ENCODE measurements around the gene CXorf66. TPM values are rescaled to one million over a fixed set of nuclear protein-coding genes. Genes with fewer than 3 reads are reported as not detected.
"Not testable (repeated sequence)": the region's sequence is repeated elsewhere in the genome, so short reads cannot be mapped to it uniquely, and the experiment has no call there.

Gene CXorf66, protein sequence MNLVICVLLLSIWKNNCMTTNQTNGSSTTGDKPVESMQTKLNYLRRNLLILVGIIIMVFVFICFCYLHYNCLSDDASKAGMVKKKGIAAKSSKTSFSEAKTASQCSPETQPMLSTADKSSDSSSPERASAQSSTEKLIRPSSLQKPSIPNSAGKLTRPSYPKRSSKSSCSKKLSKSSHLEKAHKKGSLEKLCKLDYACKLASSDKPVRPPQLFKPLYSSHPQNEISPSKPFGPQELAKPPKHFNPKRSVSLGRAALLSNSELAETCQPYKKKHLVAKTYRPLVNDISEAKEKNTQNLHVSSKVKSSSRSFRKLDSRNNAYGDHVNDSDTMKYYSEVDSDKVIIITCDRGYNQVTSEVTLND
- not detected for total RNA-seq

DNA sequence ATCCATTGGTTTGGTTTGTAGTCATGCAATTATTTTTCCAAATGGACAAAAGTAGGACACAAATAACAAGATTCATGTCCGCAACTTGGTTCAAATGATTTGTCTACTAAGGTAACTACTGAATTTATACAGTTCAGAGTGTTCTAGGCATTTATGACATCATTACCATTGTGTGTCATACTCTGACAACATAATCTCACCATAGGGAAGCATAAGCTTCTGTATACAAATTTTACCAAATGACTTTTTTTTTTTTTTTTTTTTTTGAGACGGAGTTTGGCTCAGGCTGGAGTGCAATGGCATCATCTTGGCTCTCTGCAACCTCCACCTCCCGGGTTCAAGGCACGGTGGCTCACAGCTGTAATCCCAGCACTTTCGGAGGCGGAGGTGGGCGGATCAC, at the start of gene CXorf66:
TSS of gene CXorf66 (minus strand) at position 101 of the 400 bp plus-strand sequence. CDS start at position 76, 25 bp downstream.
- DNase-seq = no peak

DNA sequence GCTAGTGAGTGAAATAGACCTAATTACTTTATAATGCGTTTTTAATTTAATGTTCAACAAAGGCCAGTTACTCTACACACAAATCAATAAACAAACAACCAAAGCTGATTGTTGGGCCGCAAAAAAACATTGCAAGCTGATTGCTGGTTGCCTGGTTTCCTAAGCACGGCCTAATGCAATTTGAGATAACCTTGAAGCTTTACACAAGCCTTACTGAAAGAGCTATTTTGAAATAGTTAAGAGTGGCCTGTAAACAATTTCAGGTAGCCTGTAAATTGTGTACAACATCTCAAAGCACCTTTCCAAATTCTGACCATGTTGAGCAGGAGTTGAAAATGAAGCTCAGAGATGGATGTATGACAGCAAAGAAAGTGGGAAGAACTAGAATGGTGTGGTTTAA, 17.5 kb upstream of the CXorf66 start:
- Mint-ChIP-seq H3K4me1 (no peaks in the 10 kb centered on the region), H3K27ac (no peak overlapping the region), H3K4me3 (no peak overlapping the region), H3K36me3 (ENCODE audit: low read depth) (no peaks in the 10 kb centered on the region), H3K9me3 (no peaks in the 10 kb centered on the region), H3K27me3 (no peaks in the 10 kb centered on the region)
- CTCF ChIA-PET = no interaction called here
- POLR2A ChIA-PET = no interaction called here
- no peak for DNase-seq

More for the DNA sequence above, at the start of gene CXorf66:
- Mint-ChIP-seq H3K4me3 (no peak within 1 kb of the TSS), H3K27me3 (peaks cover 8% of the 10 kb centered on the region), H3K4me1 (no peaks in the 10 kb centered on the region), H3K36me3 (ENCODE audit: low read depth) (no peaks in the 10 kb centered on the region), H3K9me3 (no peaks in the 10 kb centered on the region), H3K27ac (no peak within 1 kb of the TSS)
- ChIA-PET CTCF (no interaction called here), POLR2A (no interaction called here)

DNA sequence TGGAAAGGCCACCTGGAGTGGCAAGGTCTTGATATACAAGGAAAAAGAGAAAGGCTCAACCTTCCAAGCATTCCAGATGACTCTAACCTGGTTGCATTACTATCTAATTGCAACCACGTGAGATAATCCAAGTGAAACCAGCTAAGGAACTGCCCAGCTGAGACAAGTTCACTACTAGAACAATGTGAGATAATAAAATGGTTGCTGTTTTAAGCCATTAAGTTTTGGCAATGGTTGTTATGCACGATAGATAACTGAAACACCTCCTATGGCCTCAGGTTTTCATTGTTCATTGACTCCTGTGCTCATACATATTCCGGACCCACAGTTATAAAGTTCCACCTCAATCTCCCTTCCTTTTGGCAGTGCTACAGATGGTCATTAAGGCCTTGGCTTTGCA, 9.2 kb upstream of the CXorf66 start:
- CTCF ChIA-PET = no interaction called here
- H3K27ac Mint-ChIP-seq = no peak overlapping the region
- H3K4me1 Mint-ChIP-seq = no peaks in the 10 kb centered on the region
- H3K36me3 Mint-ChIP-seq (ENCODE audit: low read depth) = no peaks in the 10 kb centered on the region
- no peak for DNase-seq
- H3K4me3 Mint-ChIP-seq = no peak overlapping the region
- peaks cover 5% of the 10 kb centered on the region for H3K27me3 Mint-ChIP-seq
- no peaks in the 10 kb centered on the region for H3K9me3 Mint-ChIP-seq
- POLR2A ChIA-PET = no interaction called here

DNA sequence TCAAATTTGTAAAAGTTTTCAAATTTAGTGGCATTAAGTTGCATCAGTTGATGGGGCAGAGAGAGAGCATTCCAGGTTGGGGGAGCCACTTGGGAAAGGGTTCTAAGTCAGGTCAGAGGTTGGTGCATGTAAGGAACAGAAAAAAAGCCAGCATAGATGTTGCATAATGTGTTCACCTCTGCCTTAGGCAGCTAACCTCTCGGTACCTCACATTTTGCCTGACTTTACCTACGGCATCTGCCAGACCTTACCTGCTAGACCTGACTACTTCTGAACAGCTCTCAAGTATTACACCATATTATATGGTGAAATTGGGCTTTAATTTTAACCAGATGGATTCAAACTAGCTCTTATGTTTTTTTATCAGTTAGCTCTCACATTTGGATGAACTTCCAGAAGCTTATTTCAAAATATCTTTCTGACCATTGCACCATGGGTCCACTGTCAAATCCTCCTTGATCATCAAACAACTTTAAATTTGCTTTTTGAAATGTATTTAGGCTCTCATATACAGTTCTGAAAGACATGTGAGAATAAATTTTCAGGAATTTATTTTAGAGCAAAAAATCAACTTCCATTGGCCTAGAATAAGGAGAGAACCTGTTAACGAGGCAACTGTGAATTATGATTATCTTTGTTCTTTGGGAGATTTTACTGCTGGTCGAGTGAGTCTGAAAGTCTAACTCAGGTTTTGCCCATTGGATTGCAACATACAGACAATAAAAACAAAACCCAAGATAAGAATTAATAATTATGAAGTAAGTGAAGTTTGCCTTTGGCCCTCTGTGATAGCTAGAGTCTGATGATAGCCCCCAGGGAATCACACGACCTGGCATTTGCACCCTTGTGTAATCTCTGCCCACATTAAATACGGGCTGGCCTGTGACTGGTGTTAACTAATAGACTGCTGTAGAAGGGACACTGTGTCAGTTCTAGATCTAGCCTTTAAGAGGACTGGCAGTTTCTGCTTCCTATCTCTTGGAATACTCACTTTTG, 7.6 kb upstream of the CXorf66 start:
- Mint-ChIP-seq H3K27me3 (peaks cover 5% of the 10 kb centered on the region), H3K9me3 (no peaks in the 10 kb centered on the region), H3K4me3 (no peak overlapping the region), H3K36me3 (ENCODE audit: low read depth) (no peaks in the 10 kb centered on the region), H3K27ac (no peak overlapping the region), H3K4me1 (no peaks in the 10 kb centered on the region)
- DNase-seq = no peak
- POLR2A ChIA-PET = no interaction called here
- CTCF ChIA-PET = no interaction called here

DNA sequence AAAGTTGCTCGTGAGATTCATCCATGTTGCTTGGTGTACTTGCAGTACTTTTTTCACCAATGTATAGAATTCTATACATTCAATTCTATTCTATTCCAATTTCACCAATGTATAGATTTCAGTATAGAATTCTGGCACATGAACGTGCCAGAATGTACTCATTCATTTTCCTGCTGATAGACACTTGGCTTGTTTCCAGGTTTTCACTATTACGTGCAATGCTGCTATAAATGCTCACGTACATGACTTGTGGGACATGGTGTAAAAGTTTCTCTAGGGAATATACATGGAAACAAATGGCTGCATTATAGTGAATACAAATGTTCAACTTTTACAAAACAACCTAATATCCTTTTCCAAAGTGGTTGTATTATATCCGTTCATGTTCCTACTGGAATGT, 6.8 kb upstream of the CXorf66 start:
- ChIA-PET CTCF (no interaction called here), POLR2A (no interaction called here)
- Mint-ChIP-seq H3K36me3 (ENCODE audit: low read depth) (no peaks in the 10 kb centered on the region), H3K27me3 (peaks cover 5% of the 10 kb centered on the region), H3K9me3 (no peaks in the 10 kb centered on the region), H3K4me1 (no peaks in the 10 kb centered on the region), H3K27ac (no peak overlapping the region), H3K4me3 (no peak overlapping the region)
- no peak for DNase-seq

DNA sequence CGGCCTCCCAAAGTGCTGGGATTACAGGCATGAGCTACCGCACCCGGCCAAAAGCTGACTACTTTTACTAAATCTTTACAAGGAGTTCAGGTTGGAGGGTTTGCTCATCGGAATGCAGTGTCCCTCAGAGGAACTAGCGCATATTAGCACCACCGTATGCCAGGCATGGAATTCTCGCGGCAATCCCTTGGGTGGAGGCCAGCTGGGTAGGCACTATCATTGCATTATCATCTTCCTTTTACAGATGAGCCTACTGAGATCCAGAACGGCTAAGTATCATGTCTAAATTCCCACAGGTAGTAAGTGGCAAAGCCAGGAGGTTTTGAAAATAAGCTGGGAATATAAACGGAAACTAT, 6.1 kb upstream of the CXorf66 start:
- H3K27me3 Mint-ChIP-seq = peaks cover 5% of the 10 kb centered on the region
- no peak for DNase-seq
- H3K36me3 Mint-ChIP-seq (ENCODE audit: low read depth) = no peaks in the 10 kb centered on the region
- no peaks in the 10 kb centered on the region for H3K9me3 Mint-ChIP-seq
- POLR2A ChIA-PET = no interaction called here
- no peak overlapping the region for H3K4me3 Mint-ChIP-seq
- no peak overlapping the region for H3K27ac Mint-ChIP-seq
- CTCF ChIA-PET = no interaction called here
- H3K4me1 Mint-ChIP-seq = no peaks in the 10 kb centered on the region

DNA sequence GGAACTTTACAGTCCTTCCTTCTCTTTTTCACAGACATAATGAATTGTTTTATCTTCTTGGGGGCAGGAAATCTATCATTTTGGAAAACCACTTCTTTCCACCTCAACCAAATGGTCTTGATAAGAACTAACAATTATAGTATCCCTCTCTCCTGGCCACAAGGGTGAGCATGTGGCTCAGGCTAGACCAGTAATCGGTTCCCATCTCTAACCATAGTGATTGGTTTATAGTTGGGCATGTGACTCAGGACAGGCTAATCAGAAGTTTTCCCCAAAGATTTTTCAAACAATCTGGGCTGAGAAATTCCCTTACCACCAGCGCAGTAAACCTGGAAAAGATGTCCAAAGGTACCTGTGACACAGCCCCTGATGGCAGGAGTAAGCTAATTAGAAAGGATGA, 4.0 kb upstream of the CXorf66 start:
- Mint-ChIP-seq H3K36me3 (ENCODE audit: low read depth) (no peaks in the 10 kb centered on the region), H3K27me3 (peaks cover 5% of the 10 kb centered on the region), H3K9me3 (no peaks in the 10 kb centered on the region), H3K4me1 (no peaks in the 10 kb centered on the region), H3K27ac (no peak overlapping the region), H3K4me3 (no peak overlapping the region)
- POLR2A ChIA-PET = no interaction called here
- DNase-seq = no peak
- CTCF ChIA-PET = no interaction called here

DNA sequence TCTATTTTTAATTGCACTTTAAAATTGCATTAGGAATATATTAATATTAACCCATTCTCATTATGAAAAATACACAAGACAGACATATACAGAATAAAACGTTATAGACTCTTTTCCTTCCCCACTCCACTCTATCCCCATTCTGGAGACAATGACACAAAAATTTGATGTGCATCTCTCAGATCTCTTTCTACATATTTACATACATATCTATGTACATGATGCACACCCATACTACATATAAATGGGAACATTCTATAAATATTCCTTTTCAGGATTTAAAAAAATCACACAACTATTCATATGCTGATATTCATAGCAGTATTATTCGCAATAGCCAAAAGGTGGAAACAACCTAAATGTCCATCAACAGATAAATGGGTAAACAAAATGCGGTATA, 2.4 kb upstream of the CXorf66 start:
- no peaks in the 10 kb centered on the region for H3K9me3 Mint-ChIP-seq
- H3K27ac Mint-ChIP-seq = no peak overlapping the region
- CTCF ChIA-PET = no interaction called here
- no peak for DNase-seq
- H3K4me3 Mint-ChIP-seq = no peak overlapping the region
- POLR2A ChIA-PET = no interaction called here
- H3K4me1 Mint-ChIP-seq = no peaks in the 10 kb centered on the region
- no peaks in the 10 kb centered on the region for H3K36me3 Mint-ChIP-seq (ENCODE audit: low read depth)
- H3K27me3 Mint-ChIP-seq = peaks cover 7% of the 10 kb centered on the region

DNA sequence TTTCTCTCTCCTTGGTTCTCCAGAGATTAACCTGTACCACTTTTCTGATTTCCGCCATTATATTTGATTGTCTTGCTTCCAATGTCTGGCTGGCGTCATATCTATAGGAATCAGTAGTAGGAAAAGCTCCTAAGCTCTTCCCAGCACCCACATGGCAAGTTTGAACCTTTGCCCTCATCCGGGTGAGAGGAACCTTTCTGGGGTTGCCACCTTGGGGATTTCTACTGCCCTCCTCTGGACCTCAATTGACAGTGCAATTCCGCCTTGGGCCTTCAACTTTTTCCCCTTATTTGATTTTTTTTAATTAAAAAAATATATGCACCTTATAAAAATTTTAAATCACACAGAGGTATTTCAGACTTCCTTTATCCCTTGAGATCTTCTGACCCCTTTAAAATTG, 2.0 kb upstream of the CXorf66 start:
- Mint-ChIP-seq H3K36me3 (ENCODE audit: low read depth) (no peaks in the 10 kb centered on the region), H3K4me3 (no peak overlapping the region), H3K27ac (no peak overlapping the region), H3K9me3 (no peaks in the 10 kb centered on the region), H3K4me1 (no peaks in the 10 kb centered on the region), H3K27me3 (peaks cover 6% of the 10 kb centered on the region)
- ChIA-PET CTCF (no interaction called here), POLR2A (no interaction called here)
- DNase-seq = no peak

DNA sequence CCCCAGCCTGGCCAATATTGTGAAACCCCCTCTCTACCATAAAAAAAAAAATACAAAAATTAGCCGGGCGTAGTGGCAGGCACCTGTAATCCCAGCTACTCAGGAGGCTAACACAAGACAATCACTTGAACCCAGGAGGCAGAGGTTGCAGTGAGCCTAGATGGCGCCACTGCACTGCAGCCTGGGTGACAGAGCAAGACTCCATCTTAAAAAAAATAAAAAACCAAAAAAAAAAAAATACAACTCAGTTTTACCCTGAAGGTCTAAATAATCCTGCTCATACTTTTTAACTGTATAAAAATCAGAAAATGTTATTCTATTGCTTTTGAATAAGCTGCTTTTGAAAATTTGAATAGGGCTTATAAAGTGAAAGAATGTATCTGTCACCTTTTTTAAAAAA, 838 bp upstream of the CXorf66 start:
- H3K27me3 Mint-ChIP-seq; CTCF ChIA-PET; H3K4me3 Mint-ChIP-seq; H3K4me1 Mint-ChIP-seq; H3K36me3 Mint-ChIP-seq (ENCODE audit: low read depth); POLR2A ChIA-PET; H3K27ac Mint-ChIP-seq; H3K9me3 Mint-ChIP-seq; DNase-seq: not testable (repeated sequence)

DNA sequence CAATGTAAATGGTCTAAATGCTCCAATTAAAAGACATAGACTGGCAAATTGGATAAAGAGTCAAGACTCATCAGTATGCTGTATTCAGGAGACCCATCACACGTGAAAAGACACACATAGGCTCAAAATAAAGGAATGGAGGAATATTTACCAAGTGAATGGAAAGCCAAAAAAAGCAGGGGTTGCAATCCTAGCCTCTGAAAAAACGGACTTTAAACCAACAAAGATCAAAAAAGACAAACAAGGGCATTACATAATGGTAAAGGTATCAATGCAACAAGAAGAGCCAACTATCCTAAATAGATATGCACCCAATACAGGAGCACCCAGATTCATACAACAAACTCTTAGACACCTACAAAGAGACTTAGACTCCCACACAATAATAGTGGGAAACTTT, 4.2 kb downstream of the CXorf66 start:
- DNase-seq; H3K27me3 Mint-ChIP-seq; POLR2A ChIA-PET; H3K4me3 Mint-ChIP-seq; H3K4me1 Mint-ChIP-seq; H3K9me3 Mint-ChIP-seq; CTCF ChIA-PET; H3K27ac Mint-ChIP-seq; H3K36me3 Mint-ChIP-seq (ENCODE audit: low read depth): not testable (repeated sequence)

DNA sequence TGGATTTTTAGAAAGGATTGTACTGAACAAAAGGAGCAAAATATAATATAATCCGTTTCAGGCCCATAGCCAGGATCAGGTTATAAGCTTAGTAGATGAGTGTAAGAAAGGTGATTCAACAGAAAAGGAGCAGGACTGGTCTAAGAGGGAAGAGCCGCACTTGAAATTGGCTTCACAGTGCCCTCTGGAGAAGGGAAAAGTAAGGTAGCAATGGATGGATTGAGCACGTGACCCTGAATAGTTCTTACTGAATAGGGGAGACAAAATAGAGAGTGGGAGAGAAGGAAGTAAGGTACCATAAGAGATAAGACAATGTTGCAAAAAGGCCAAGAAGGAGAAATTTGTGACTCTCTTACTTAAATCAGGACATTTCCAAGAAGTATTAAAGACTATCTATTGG, 15.6 kb downstream of the CXorf66 start:
- no peaks in the 10 kb centered on the region for H3K9me3 Mint-ChIP-seq
- no peaks in the 10 kb centered on the region for H3K4me1 Mint-ChIP-seq
- H3K36me3 Mint-ChIP-seq (ENCODE audit: low read depth) = no peaks in the 10 kb centered on the region
- DNase-seq = no peak
- POLR2A ChIA-PET = no interaction called here
- no peaks in the 10 kb centered on the region for H3K27me3 Mint-ChIP-seq
- H3K27ac Mint-ChIP-seq = no peak overlapping the region
- CTCF ChIA-PET = no interaction called here
- no peak overlapping the region for H3K4me3 Mint-ChIP-seq

DNA sequence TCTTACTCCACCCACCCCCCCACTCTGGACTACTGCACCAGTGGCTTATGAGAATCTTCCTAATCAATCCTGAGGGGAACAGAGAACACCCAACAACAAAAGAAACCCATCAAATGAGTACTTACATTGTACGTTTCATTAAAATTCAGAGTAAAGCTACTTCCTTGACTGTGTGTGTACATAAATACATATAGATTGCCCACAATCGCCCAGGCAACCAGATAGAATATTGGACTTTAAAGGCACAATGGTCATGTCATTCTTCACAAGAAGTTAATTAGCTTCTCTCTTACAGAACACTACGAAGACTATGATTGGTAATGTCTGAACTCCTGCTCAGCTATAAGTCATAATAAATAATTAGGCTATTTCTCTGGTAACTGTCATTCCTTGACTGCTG, 20.2 kb downstream of the CXorf66 start:
- CTCF ChIA-PET = no interaction called here
- H3K27me3 Mint-ChIP-seq = no peaks in the 10 kb centered on the region
- no peak overlapping the region for H3K27ac Mint-ChIP-seq
- no peaks in the 10 kb centered on the region for H3K9me3 Mint-ChIP-seq
- no peak for DNase-seq
- H3K4me3 Mint-ChIP-seq = no peak overlapping the region
- no peaks in the 10 kb centered on the region for H3K36me3 Mint-ChIP-seq (ENCODE audit: low read depth)
- POLR2A ChIA-PET = no interaction called here
- H3K4me1 Mint-ChIP-seq = no peaks in the 10 kb centered on the region

DNA sequence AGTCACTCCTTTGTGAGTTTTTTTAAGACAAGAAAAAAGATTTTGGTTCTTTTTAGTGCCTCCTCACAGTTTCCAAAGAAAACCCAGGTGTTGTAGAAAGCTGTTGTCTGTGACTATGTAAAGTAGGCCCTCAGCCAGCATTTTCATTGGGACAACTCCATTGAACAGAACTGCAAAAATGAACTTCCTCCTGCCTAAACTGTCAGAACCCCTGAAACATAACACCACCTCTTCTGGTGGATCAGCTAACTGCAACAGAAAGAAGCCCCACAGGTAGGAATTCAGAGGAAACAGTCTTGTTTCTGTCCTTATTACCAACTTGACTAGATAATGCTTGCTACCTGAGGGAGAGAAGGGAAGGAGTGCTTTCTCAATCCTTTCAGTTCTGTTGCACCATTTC, 29.1 kb downstream of the CXorf66 start:
- DNase-seq = no peak
- CTCF ChIA-PET = interaction anchor here (0.5 kb wide), 1 partner anchor 369 kb away, joined by 3 read pairs; no protein-coding TSS in a partner anchor

More for the DNA sequence above, 29.1 kb downstream of the CXorf66 start:
- Mint-ChIP-seq H3K9me3 (no peaks in the 10 kb centered on the region), H3K36me3 (ENCODE audit: low read depth) (no peaks in the 10 kb centered on the region), H3K27ac (no peak overlapping the region), H3K4me3 (no peak overlapping the region), H3K4me1 (peaks cover 5% of the 10 kb centered on the region), H3K27me3 (no peaks in the 10 kb centered on the region)
- POLR2A ChIA-PET = no interaction called here

All from activated CD4-positive, alpha-beta memory T cell treated with anti-CD3 and anti-CD28 coated beads, Interleukin-2, amount 10 ng/mL, durations not matched to agents 7 days and 5 days (primary cell).